HG03439 (cell line): ENCODE data around the gene RASA1.

Experiments used
- ATAC-seq: cut with Tn5 transposase; IDR thresholded peaks from one replicate; pipeline ENCODE4 v1.9.1; 2021; ENCODE audit warnings: mild to moderate bottlenecking, moderate library complexity; ENCODE audit not compliant: unreplicated experiment

The RASA1 gene

GRCh38 chr5:87438231-87438630, 170.5 kb downstream of the RASA1 start:
- no peak for ATAC-seq
